ENCODE measurements around the gene ARHGEF7.

Gene ARHGEF7

GRCh38 chr13:111131048-111131447 is 15.9 kb downstream of the ARHGEF7 start:
- no peak for DNase-seq (ENCODE audit: low read depth)
- TF ChIP-seq CTCF (conservative IDR thresholded peaks at IDR 0.05; ENCODE audit: control insufficient read depth, insufficient read depth, low read depth, low read length) = no peak
- no peak overlapping the region for H3K4me3 ChIP-seq (ENCODE audit: control insufficient read depth, low read depth, low read length)

- no peak for TF ChIP-seq CTCF (conservative IDR thresholded peaks at IDR 0.05; ENCODE audit: control insufficient read depth, insufficient read depth, low read depth, low read length)
- DNase-seq (ENCODE audit: low read depth) = no peak
- H3K4me3 ChIP-seq (ENCODE audit: control insufficient read depth, low read depth, low read length) = no peak overlapping the region
Observed at GRCh38 chr13:111131611-111132010, 16.5 kb downstream of the ARHGEF7 start.

GRCh38 chr13:111132948-111133347 is 17.8 kb downstream of the ARHGEF7 start:
- no peak for TF ChIP-seq CTCF (conservative IDR thresholded peaks at IDR 0.05; ENCODE audit: control insufficient read depth, insufficient read depth, low read depth, low read length)
- DNase-seq (ENCODE audit: low read depth) = no peak
- H3K4me3 ChIP-seq (ENCODE audit: control insufficient read depth, low read depth, low read length) = no peak overlapping the region

- TF ChIP-seq CTCF (conservative IDR thresholded peaks at IDR 0.05; ENCODE audit: control insufficient read depth, insufficient read depth, low read depth, low read length) = no peak
- no peak overlapping the region for H3K4me3 ChIP-seq (ENCODE audit: control insufficient read depth, low read depth, low read length)
- no peak for DNase-seq (ENCODE audit: low read depth)
Observed at GRCh38 chr13:111139452-111139851, 24.3 kb downstream of the ARHGEF7 start.

GRCh38 chr13:111139873-111140561 is 24.9 kb downstream of the ARHGEF7 start:
- no peak overlapping the region for H3K4me3 ChIP-seq (ENCODE audit: control insufficient read depth, low read depth, low read length)
- DNase-seq (ENCODE audit: low read depth) = no peak
- no peak for TF ChIP-seq CTCF (conservative IDR thresholded peaks at IDR 0.05; ENCODE audit: control insufficient read depth, insufficient read depth, low read depth, low read length)

- H3K4me3 ChIP-seq (ENCODE audit: control insufficient read depth, low read depth, low read length) = no peak overlapping the region
- no peak for TF ChIP-seq CTCF (conservative IDR thresholded peaks at IDR 0.05; ENCODE audit: control insufficient read depth, insufficient read depth, low read depth, low read length)
Observed at GRCh38 chr13:111140562-111141105, 25.5 kb downstream of the ARHGEF7 start.

More at GRCh38 chr13:111140562-111141105, 25.5 kb downstream of the ARHGEF7 start:
- no peak for DNase-seq (ENCODE audit: low read depth)
